ENCODE measurements around the gene P2RY8. TPM values are rescaled to one million over a fixed set of nuclear protein-coding genes. Genes with fewer than 3 reads are reported as not detected.

P2RY8 gene
- total RNA-seq, 1 donor from 2014 or later: not detected

DNA sequence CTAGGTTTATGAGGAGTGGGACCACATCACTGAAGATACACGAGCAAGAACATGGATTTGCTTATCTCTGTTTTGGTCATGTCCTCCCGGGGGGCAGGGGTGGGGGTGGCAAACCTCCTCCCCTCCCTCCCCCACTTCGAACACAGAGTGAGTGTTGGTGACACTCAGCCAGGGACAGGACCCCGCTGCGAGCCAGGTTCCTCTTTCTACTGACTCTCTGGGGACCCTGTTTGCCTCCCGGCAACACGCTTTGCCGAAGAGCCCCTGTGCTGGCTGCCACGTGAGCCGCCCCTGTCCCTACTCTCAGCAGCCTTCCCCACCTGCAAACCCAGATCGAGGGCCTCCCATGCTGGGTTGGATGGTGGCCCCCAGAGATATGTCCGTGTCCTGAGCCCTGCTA lies 34.7 kb downstream of the P2RY8 start:
- Mint-ChIP-seq H3K36me3 (ENCODE audit: low read depth, unreplicated experiment) (no peaks in the 10 kb centered on the region), H3K4me3 (ENCODE audit: unreplicated experiment) (no peak overlapping the region)

GRCh38 chrX:1500701-1501624 lies 36.0 kb downstream of the P2RY8 start:
- H3K27ac Mint-ChIP-seq (ENCODE audit: unreplicated experiment): no peak overlapping the region
- H3K27me3 Mint-ChIP-seq (ENCODE audit: unreplicated experiment): peaks cover 2% of the 10 kb centered on the region
- H3K4me3 Mint-ChIP-seq (ENCODE audit: unreplicated experiment): no peak overlapping the region
- peaks cover 4% of the 10 kb centered on the region for H3K9me3 Mint-ChIP-seq (ENCODE audit: unreplicated experiment)
- H3K4me1 Mint-ChIP-seq (ENCODE audit: unreplicated experiment): no peaks in the 10 kb centered on the region
- no peak for DNase-seq (ENCODE audit: low spot score)
- TF ChIP-seq, protein P1, sequence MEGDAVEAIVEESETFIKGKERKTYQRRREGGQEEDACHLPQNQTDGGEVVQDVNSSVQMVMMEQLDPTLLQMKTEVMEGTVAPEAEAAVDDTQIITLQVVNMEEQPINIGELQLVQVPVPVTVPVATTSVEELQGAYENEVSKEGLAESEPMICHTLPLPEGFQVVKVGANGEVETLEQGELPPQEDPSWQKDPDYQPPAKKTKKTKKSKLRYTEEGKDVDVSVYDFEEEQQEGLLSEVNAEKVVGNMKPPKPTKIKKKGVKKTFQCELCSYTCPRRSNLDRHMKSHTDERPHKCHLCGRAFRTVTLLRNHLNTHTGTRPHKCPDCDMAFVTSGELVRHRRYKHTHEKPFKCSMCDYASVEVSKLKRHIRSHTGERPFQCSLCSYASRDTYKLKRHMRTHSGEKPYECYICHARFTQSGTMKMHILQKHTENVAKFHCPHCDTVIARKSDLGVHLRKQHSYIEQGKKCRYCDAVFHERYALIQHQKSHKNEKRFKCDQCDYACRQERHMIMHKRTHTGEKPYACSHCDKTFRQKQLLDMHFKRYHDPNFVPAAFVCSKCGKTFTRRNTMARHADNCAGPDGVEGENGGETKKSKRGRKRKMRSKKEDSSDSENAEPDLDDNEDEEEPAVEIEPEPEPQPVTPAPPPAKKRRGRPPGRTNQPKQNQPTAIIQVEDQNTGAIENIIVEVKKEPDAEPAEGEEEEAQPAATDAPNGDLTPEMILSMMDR (IDR thresholded peaks at IDR 0.05; ENCODE audit: unreplicated experiment): no peak
- no peaks in the 10 kb centered on the region for H3K36me3 Mint-ChIP-seq (ENCODE audit: low read depth, unreplicated experiment)

More for the DNA sequence above, 34.7 kb downstream of the P2RY8 start:
- Mint-ChIP-seq H3K9me3 (ENCODE audit: unreplicated experiment) (peaks cover 4% of the 10 kb centered on the region), H3K27ac (ENCODE audit: unreplicated experiment) (no peak overlapping the region), H3K4me1 (ENCODE audit: unreplicated experiment) (no peaks in the 10 kb centered on the region), H3K27me3 (ENCODE audit: unreplicated experiment) (peaks cover 2% of the 10 kb centered on the region)
- no peak for DNase-seq (ENCODE audit: low spot score)
- TF ChIP-seq, protein P1 (IDR thresholded peaks at IDR 0.05; ENCODE audit: unreplicated experiment): no peak

DNA sequence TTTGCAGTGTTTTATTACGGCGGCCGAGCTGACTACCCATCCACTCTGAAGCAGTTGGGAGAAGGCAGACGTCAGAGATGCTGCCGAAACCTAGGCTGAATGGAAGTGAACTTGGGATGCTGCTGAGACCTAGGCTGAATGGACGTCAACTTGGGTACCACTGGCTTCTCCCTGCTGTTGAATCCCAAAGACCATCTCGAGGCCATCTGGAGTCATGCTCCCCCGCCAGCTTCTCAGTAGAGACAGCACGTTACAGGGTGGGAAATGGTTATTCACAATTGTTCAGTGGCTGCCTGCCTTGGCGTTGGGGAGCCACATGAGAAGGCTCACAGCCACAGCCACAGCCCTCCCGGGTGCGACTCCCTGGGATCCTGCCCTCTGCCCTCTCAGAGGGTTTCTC lies 40.9 kb downstream of the P2RY8 start:
- peaks cover 1% of the 10 kb centered on the region for H3K27me3 Mint-ChIP-seq (ENCODE audit: unreplicated experiment)
- TF ChIP-seq, protein P1 (IDR thresholded peaks at IDR 0.05; ENCODE audit: unreplicated experiment): no peak
- no peak overlapping the region for H3K4me3 Mint-ChIP-seq (ENCODE audit: unreplicated experiment)
- peaks cover 20% of the 10 kb centered on the region for H3K9me3 Mint-ChIP-seq (ENCODE audit: unreplicated experiment)
- no peak overlapping the region for H3K27ac Mint-ChIP-seq (ENCODE audit: unreplicated experiment)
- no peaks in the 10 kb centered on the region for H3K4me1 Mint-ChIP-seq (ENCODE audit: unreplicated experiment)
- peaks cover 6% of the 10 kb centered on the region for H3K36me3 Mint-ChIP-seq (ENCODE audit: low read depth, unreplicated experiment)
- DNase-seq (ENCODE audit: low spot score): no peak

DNA sequence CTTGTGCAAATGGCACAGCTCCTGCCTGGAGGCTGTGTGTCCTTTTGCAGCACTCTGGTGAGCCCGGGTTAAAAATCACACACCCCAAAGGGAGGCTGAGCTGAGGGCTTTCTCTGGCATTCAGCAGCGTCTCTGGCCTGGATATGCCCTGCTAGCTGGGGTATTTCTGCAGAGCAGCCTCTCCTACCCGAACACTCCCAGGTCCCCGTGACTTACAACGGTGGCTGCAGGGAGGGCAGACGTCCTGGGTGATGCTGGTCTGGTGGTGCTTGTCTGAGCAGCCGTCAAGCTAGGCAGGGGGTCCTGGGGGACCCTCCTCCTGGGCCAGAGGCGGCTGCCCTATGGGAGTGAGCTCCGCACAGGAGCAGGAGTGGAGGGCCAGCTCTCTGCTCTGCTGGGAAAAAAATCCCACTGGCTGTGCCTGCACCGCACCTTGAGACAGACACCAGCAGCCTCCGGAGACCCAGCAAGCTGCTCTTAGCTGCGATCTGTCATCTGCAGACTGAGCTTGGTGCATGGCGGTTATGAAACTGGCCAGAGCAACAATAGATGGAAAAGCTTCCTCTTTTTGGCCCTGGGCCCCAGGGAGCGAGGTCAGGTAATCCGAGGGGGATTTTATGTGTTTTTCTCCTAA lies 43.0 kb downstream of the P2RY8 start:
- H3K27me3 Mint-ChIP-seq (ENCODE audit: unreplicated experiment): peaks cover 1% of the 10 kb centered on the region
- H3K27ac Mint-ChIP-seq (ENCODE audit: unreplicated experiment): no peak overlapping the region
- no peaks in the 10 kb centered on the region for H3K4me1 Mint-ChIP-seq (ENCODE audit: unreplicated experiment)
- peaks cover 6% of the 10 kb centered on the region for H3K36me3 Mint-ChIP-seq (ENCODE audit: low read depth, unreplicated experiment)
- H3K4me3 Mint-ChIP-seq (ENCODE audit: unreplicated experiment): no peak overlapping the region
- H3K9me3 Mint-ChIP-seq (ENCODE audit: unreplicated experiment): peaks cover 26% of the 10 kb centered on the region
- TF ChIP-seq, protein P1 (IDR thresholded peaks at IDR 0.05; ENCODE audit: unreplicated experiment): no peak
- DNase-seq (ENCODE audit: low spot score): no peak

- Mint-ChIP-seq H3K4me3 (ENCODE audit: unreplicated experiment) (no peak overlapping the region), H3K36me3 (ENCODE audit: low read depth, unreplicated experiment) (peaks cover 6% of the 10 kb centered on the region), H3K9me3 (ENCODE audit: unreplicated experiment) (peaks cover 32% of the 10 kb centered on the region), H3K27ac (ENCODE audit: unreplicated experiment) (no peak overlapping the region), H3K27me3 (ENCODE audit: unreplicated experiment) (peaks cover 4% of the 10 kb centered on the region), H3K4me1 (ENCODE audit: unreplicated experiment) (no peaks in the 10 kb centered on the region)
- TF ChIP-seq, protein P1 (IDR thresholded peaks at IDR 0.05; ENCODE audit: unreplicated experiment): no peak
- DNase-seq (ENCODE audit: low spot score): no peak
Measured at GRCh38 chrX:1493412-1493811, 43.6 kb downstream of the P2RY8 start.
